IPS-18c (cell line): ENCODE measurements around the gene NIFK.
"Not testable (repeated sequence)": the region's sequence is repeated elsewhere in the genome, so short reads cannot be mapped to it uniquely, and the experiment has no call there.

Experiments
- H3K4me3 ChIP-seq: 2 replicates; pipeline ENCODE4 v1.7.0; 2013; ENCODE audit warnings: low read depth, mild to moderate bottlenecking, low read length, moderate library complexity; ENCODE audit not compliant: insufficient read depth
- H3K9me3 ChIP-seq: one replicate; pipeline ENCODE4 v1.6.1; 2013; ENCODE audit warnings: mild to moderate bottlenecking, low read length, moderate library complexity; ENCODE audit not compliant: control insufficient read depth, insufficient read depth

The NIFK gene

GRCh38 chr2:121705958-121706357 lies 30.7 kb downstream of the NIFK start:
- Histone ChIP-seq H3K9me3 (no peaks in the 10 kb centered on the region), H3K4me3 (no peak overlapping the region)

GRCh38 chr2:121705390-121705789 lies 31.3 kb downstream of the NIFK start:
- Histone ChIP-seq H3K4me3 (no peak overlapping the region), H3K9me3 (no peaks in the 10 kb centered on the region)

GRCh38 chr2:121701761-121702160 lies 34.9 kb downstream of the NIFK start:
- H3K9me3 ChIP-seq, H3K4me3 ChIP-seq: not testable (repeated sequence)

GRCh38 chr2:121699421-121700333 lies 37.0 kb downstream of the NIFK start:
- no peak overlapping the region for H3K4me3 ChIP-seq
- no peaks in the 10 kb centered on the region for H3K9me3 ChIP-seq

GRCh38 chr2:121698318-121698930 lies 38.3 kb downstream of the NIFK start:
- H3K4me3 ChIP-seq: no peak overlapping the region

GRCh38 chr2:121697108-121697631 lies 39.5 kb downstream of the NIFK start:
- Histone ChIP-seq H3K9me3 (no peaks in the 10 kb centered on the region), H3K4me3 (no peak overlapping the region)

More at GRCh38 chr2:121698318-121698930, 38.3 kb downstream of the NIFK start:
- no peaks in the 10 kb centered on the region for H3K9me3 ChIP-seq

- no peaks in the 10 kb centered on the region for H3K9me3 ChIP-seq
Observed at GRCh38 chr2:121696410-121696930, 40.2 kb downstream of the NIFK start.

GRCh38 chr2:121695171-121695451 lies 41.6 kb downstream of the NIFK start:
- Histone ChIP-seq H3K4me3 (no peak overlapping the region), H3K9me3 (no peaks in the 10 kb centered on the region)

More at GRCh38 chr2:121696410-121696930, 40.2 kb downstream of the NIFK start:
- H3K4me3 ChIP-seq: no peak overlapping the region

- Histone ChIP-seq H3K9me3 (no peaks in the 10 kb centered on the region), H3K4me3 (no peak overlapping the region)
Observed at GRCh38 chr2:121694398-121695170, 42.1 kb downstream of the NIFK start.

GRCh38 chr2:121690572-121690971 lies 46.1 kb downstream of the NIFK start:
- not testable (repeated sequence) for H3K9me3 ChIP-seq, H3K4me3 ChIP-seq

- H3K9me3 ChIP-seq: no peaks in the 10 kb centered on the region
- no peak overlapping the region for H3K4me3 ChIP-seq
Observed at GRCh38 chr2:121690095-121690494, 46.6 kb downstream of the NIFK start.

- Histone ChIP-seq H3K4me3 (no peak overlapping the region), H3K9me3 (no peaks in the 10 kb centered on the region)
Observed at GRCh38 chr2:121689356-121689755, 47.3 kb downstream of the NIFK start.

GRCh38 chr2:121688820-121689219 lies 47.9 kb downstream of the NIFK start:
- H3K9me3 ChIP-seq: no peaks in the 10 kb centered on the region
- no peak overlapping the region for H3K4me3 ChIP-seq

- no peak overlapping the region for H3K4me3 ChIP-seq
- peaks cover 13% of the 10 kb centered on the region for H3K9me3 ChIP-seq
Observed at GRCh38 chr2:121686902-121687301, 49.8 kb downstream of the NIFK start.

- H3K9me3 ChIP-seq: peaks cover 13% of the 10 kb centered on the region
Observed at GRCh38 chr2:121686218-121686617, 50.5 kb downstream of the NIFK start.

GRCh38 chr2:121682396-121683298 lies 54.0 kb downstream of the NIFK start:
- 0 out of 2 replicates have a peak overlapping the region, but pooled peaks have one; percentile 21 for H3K4me3 ChIP-seq
- H3K9me3 ChIP-seq: peaks cover 13% of the 10 kb centered on the region

More at GRCh38 chr2:121686218-121686617, 50.5 kb downstream of the NIFK start:
- H3K4me3 ChIP-seq: no peak overlapping the region
